ENCODE data around the gene GCNT1.
"Not testable (repeated sequence)": the region's sequence is repeated elsewhere in the genome, so short reads cannot be mapped to it uniquely, and the experiment has no call there.

GCNT1 gene

GRCh38 chr9:76444322-76444929, 14.6 kb upstream of the GCNT1 start:
- no peak for DNase-seq

- no peak for DNase-seq
These were observed 13.0 kb upstream of the GCNT1 start for GRCh38 chr9:76445976-76446375.

- no peak for DNase-seq
These were observed 10.5 kb upstream of the GCNT1 start for GRCh38 chr9:76448501-76448900.

GRCh38 chr9:76451234-76451633, 7.7 kb upstream of the GCNT1 start:
- no peak for DNase-seq

GRCh38 chr9:76452839-76453238, 6.1 kb upstream of the GCNT1 start:
- DNase-seq = no peak

- peak; percentile 24 for DNase-seq
These were observed 5.2 kb upstream of the GCNT1 start for GRCh38 chr9:76453785-76454184.

- peak; percentile 39 for DNase-seq
These were observed 4.7 kb upstream of the GCNT1 start for GRCh38 chr9:76454311-76454710.

- peak; percentile 96 for DNase-seq
These were observed 2.6 kb upstream of the GCNT1 start for GRCh38 chr9:76456202-76456926.

- DNase-seq = peak; percentile 64
These were observed 983 bp downstream of the GCNT1 start for GRCh38 chr9:76459694-76460635.

GRCh38 chr9:76462126-76462525, 3.1 kb downstream of the GCNT1 start:
- DNase-seq = no peak

GRCh38 chr9:76463211-76463610, 4.2 kb downstream of the GCNT1 start:
- no peak for DNase-seq

- no peak for DNase-seq
These were observed 5.7 kb downstream of the GCNT1 start for GRCh38 chr9:76464706-76465105.

GRCh38 chr9:76465442-76466298, 6.7 kb downstream of the GCNT1 start:
- no peak for DNase-seq

- no peak for DNase-seq
These were observed 7.3 kb downstream of the GCNT1 start for GRCh38 chr9:76466299-76466605.

GRCh38 chr9:76474419-76474818, 15.4 kb downstream of the GCNT1 start:
- no peak for DNase-seq

- no peak for DNase-seq
These were observed 16.7 kb downstream of the GCNT1 start for GRCh38 chr9:76475686-76476085.

GRCh38 chr9:76477818-76478217, 18.8 kb downstream of the GCNT1 start:
- not testable (repeated sequence) for DNase-seq

- no peak for DNase-seq
These were observed 19.2 kb downstream of the GCNT1 start for GRCh38 chr9:76478226-76478625.

GRCh38 chr9:76479337-76479736, 20.4 kb downstream of the GCNT1 start:
- not testable (repeated sequence) for DNase-seq

GRCh38 chr9:76486151-76486550, 27.2 kb downstream of the GCNT1 start:
- DNase-seq = no peak

GRCh38 chr9:76490249-76490990, 31.4 kb downstream of the GCNT1 start:
- DNase-seq = peak; percentile 26

- peak; percentile 51 for DNase-seq
These were observed 32.1 kb downstream of the GCNT1 start for GRCh38 chr9:76491056-76491455.
